H1 (cell line): ENCODE results near the gene TARP.
"Not testable (repeated sequence)": the region's sequence is repeated elsewhere in the genome, so short reads cannot be mapped to it uniquely, and the experiment has no call there.

Experiments used
- CTCF ChIA-PET: fragments of 300-600 bp; sonication (Branson Sonifier 250); formaldehyde crosslinking; loops from one replicate; lab custom pipeline; 2021; ENCODE audit not compliant: partially characterized antibody; lab: Charles Lee
- POLR2A ChIA-PET: fragments of 300-600 bp; sonication (Branson Sonifier 250); formaldehyde crosslinking; loops from one replicate; lab custom pipeline; 2021; ENCODE audit warnings: inconsistent platforms; ENCODE audit not compliant: partially characterized antibody; lab: Charles Lee
- DNase-seq, 2 experiments: peaks; one replicate each; pipeline versions ENCODE4 v3.0.0 to v3.0.0-alpha.2; 2010 to 2022; ENCODE audit warnings: low spot score in 2 of 2, low read depth in 1 of 2, mixed read lengths in 1 of 2
- FAIRE-seq: peaks from 2 replicates; lab custom pipeline; 2011; peaks lifted over from hg19 to GRCh38; lab: Jason Lieb, UNC
- H2AFZ ChIP-seq: 2 replicates; pipeline ENCODE4 v1.8.1; 2012; ENCODE audit warnings: low read length, inconsistent platforms
- H2AK5ac ChIP-seq: 2 replicates; pipeline ENCODE4 v1.6.1; 2013; ENCODE audit warnings: low read depth, low read length
- H2BK120ac ChIP-seq: replicated peaks from 2 replicates; pipeline ENCODE3; 2013; ENCODE audit warnings: low read depth, low read length, inconsistent platforms
- H2BK12ac ChIP-seq: 2 replicates; pipeline ENCODE4 v1.6.1; 2013; ENCODE audit warnings: low read depth, low read length
- H2BK15ac ChIP-seq: 2 replicates; pipeline ENCODE4 v1.6.1; 2013; ENCODE audit warnings: low read length
- H2BK20ac ChIP-seq: 2 replicates; pipeline ENCODE4 v1.6.1; 2013; ENCODE audit warnings: low read length
- H2BK5ac ChIP-seq: 2 replicates; pipeline ENCODE4 v1.6.1; 2013; ENCODE audit warnings: low read depth, low read length
- H3K14ac ChIP-seq: 2 replicates; pipeline ENCODE4 v1.6.1; 2013; ENCODE audit warnings: inconsistent platforms; ENCODE audit not compliant: insufficient read length
- H3K18ac ChIP-seq: 2 replicates; pipeline ENCODE4 v1.6.1; 2013; ENCODE audit warnings: low read length; ENCODE audit errors: extremely low read depth
- H3K23ac ChIP-seq: 2 replicates; pipeline ENCODE4 v1.6.1; 2013; ENCODE audit warnings: inconsistent platforms; ENCODE audit not compliant: insufficient read length
- H3K23me2 ChIP-seq: 2 replicates; pipeline ENCODE4 v1.6.1; 2013; ENCODE audit warnings: low read depth, low read length
- H3K27ac ChIP-seq: 2 replicates; pipeline ENCODE4 v1.6.1; 2011; ENCODE audit warnings: low read depth, low read length, inconsistent platforms
- H3K27me3 ChIP-seq, 4 experiments: replicated peaks in 1 of 4; 1 replicate in 1 of 4; 2 replicates in 3 of 4; pipeline versions ENCODE4 v1.6.1 to v1.8.1; 2011 to 2013; ENCODE audit warnings: low read length in 3 of 4, mild to moderate bottlenecking in 3 of 4, inconsistent platforms in 2 of 4, mixed read lengths in 2 of 4, moderate library complexity in 1 of 4; ENCODE audit not compliant: control insufficient read depth in 3 of 4, insufficient read depth in 3 of 4; ENCODE audit errors: extremely low read depth in 1 of 4
- H3K36me3 ChIP-seq, 4 experiments: 2 replicates each; pipeline versions ENCODE4 v1.6.1 to v1.8.1; 2011 to 2013; ENCODE audit warnings: mild to moderate bottlenecking in 4 of 4, low read length in 3 of 4, moderate library complexity in 2 of 4, control low read depth in 1 of 4, inconsistent platforms in 1 of 4; ENCODE audit not compliant: insufficient read depth in 4 of 4, control insufficient read depth in 2 of 4
- H3K4ac ChIP-seq: replicated peaks from 2 replicates; pipeline ENCODE3; 2013; ENCODE audit warnings: low read length, low read depth, mixed read lengths, inconsistent platforms; ENCODE audit not compliant: insufficient read length
- H3K4me1 ChIP-seq, 4 experiments: replicated peaks in 1 of 4; 1 replicate in 1 of 4; 2 replicates in 3 of 4; pipeline versions ENCODE4 v1.6.1 to v1.8.1; 2011 to 2013; ENCODE audit warnings: low read length in 3 of 4, inconsistent platforms in 2 of 4, mixed read lengths in 1 of 4; ENCODE audit not compliant: insufficient read depth in 4 of 4, control insufficient read depth in 3 of 4
- H3K4me2 ChIP-seq, 2 experiments: 2 replicates each; pipeline versions ENCODE4 v1.6.1 to v1.8.1; 2011 to 2013; ENCODE audit warnings: low read depth in 2 of 2, low read length in 2 of 2, control low read depth in 1 of 2, inconsistent platforms in 1 of 2, mild to moderate bottlenecking in 1 of 2; ENCODE audit not compliant: insufficient read depth in 1 of 2
- H3K4me3 ChIP-seq, 4 experiments: fragments of 200-600, 300-600 bp in 1 of 4; sonication (generic), shearing (Covaris generic), sonication (Bioruptor Twin) in 1 of 4; 2 replicates each; pipeline versions ENCODE4 v1.5.1 to v1.8.1; 2011 to 2016; ENCODE audit warnings: low read length in 4 of 4, low read depth in 3 of 4, control low read depth in 2 of 4, inconsistent platforms in 2 of 4, mild to moderate bottlenecking in 2 of 4, mixed read lengths in 1 of 4, moderate library complexity in 1 of 4; ENCODE audit not compliant: insufficient read depth in 2 of 4; ENCODE audit errors: extremely low read depth in 1 of 4
- H3K56ac ChIP-seq: replicated peaks from 2 replicates; pipeline ENCODE3; 2013; ENCODE audit warnings: low read depth, mild to moderate bottlenecking, mixed read lengths, low read length, inconsistent platforms; ENCODE audit not compliant: insufficient read length
- H3K79me1 ChIP-seq: 2 replicates; pipeline ENCODE4 v1.6.1; 2013; ENCODE audit warnings: low read depth, low read length, control low read depth
- H3K79me2 ChIP-seq, 2 experiments: 2 replicates each; pipeline versions ENCODE4 v1.6.1 to v1.8.1; 2012 to 2013; ENCODE audit warnings: low read length in 2 of 2, mild to moderate bottlenecking in 2 of 2, inconsistent platforms in 1 of 2; ENCODE audit not compliant: insufficient read depth in 2 of 2, control insufficient read depth in 1 of 2
- H3K9ac ChIP-seq, 4 experiments: replicated peaks in 1 of 4; 1 replicate in 1 of 4; 2 replicates in 3 of 4; pipeline versions ENCODE4 v1.6.1 to v1.8.1; 2011 to 2013; ENCODE audit warnings: low read depth in 3 of 4, low read length in 3 of 4, control low read depth in 2 of 4, mild to moderate bottlenecking in 2 of 4, moderate library complexity in 2 of 4, inconsistent platforms in 1 of 4; ENCODE audit errors: extremely low read depth in 1 of 4
- H3K9me3 ChIP-seq, 2 experiments: 2 replicates each; pipeline versions ENCODE4 v1.6.1 to v1.8.1; 2012 to 2013; ENCODE audit warnings: mild to moderate bottlenecking in 2 of 2, moderate library complexity in 2 of 2, control low read depth in 1 of 2, inconsistent platforms in 1 of 2, low read depth in 1 of 2, low read length in 1 of 2, mixed read lengths in 1 of 2; ENCODE audit not compliant: insufficient read depth in 2 of 2
- H4K20me1 ChIP-seq, 2 experiments: replicated peaks in 1 of 2; 2 replicates each; pipeline versions ENCODE3 to v1.8.1; 2011 to 2013; ENCODE audit warnings: inconsistent platforms in 2 of 2, low read length in 2 of 2, mild to moderate bottlenecking in 1 of 2; ENCODE audit not compliant: insufficient read depth in 2 of 2, control insufficient read depth in 1 of 2
- H4K5ac ChIP-seq: 2 replicates; pipeline ENCODE4 v1.6.1; 2013; ENCODE audit warnings: low read length, low read depth, mixed read lengths, inconsistent platforms; ENCODE audit not compliant: insufficient read length
- H4K8ac ChIP-seq: 2 replicates; pipeline ENCODE4 v1.8.0; 2013; ENCODE audit warnings: mild to moderate bottlenecking, moderate library complexity, low read length, inconsistent platforms; ENCODE audit not compliant: insufficient read depth; ENCODE audit errors: extremely low read depth
- H4K91ac ChIP-seq: replicated peaks from 2 replicates; pipeline ENCODE3; 2013; ENCODE audit warnings: low read length, mixed read lengths, inconsistent platforms; ENCODE audit not compliant: insufficient read length
- WGBS, 2 experiments: shearing (Covaris generic) in 1 of 2; methylation state at CpG; one replicate each; pipeline versions ENCODE4 v1.1.6 to v1.1.7; 2013 to 2015; ENCODE audit warnings: low lambda C conversion rate in 2 of 2, mixed read lengths in 2 of 2, inconsistent platforms in 1 of 2, low coverage in 1 of 2, missing lambda C conversion rate in 1 of 2; ENCODE audit not compliant: insufficient replicate concordance in 2 of 2, insufficient coverage in 1 of 2, insufficient read length in 1 of 2; ENCODE audit errors: extremely low coverage in 1 of 2, missing lambda C conversion rate in 1 of 2; 5-methylcytosine and 5-hydroxymethylcytosine counted together

The TARP gene

DNA sequence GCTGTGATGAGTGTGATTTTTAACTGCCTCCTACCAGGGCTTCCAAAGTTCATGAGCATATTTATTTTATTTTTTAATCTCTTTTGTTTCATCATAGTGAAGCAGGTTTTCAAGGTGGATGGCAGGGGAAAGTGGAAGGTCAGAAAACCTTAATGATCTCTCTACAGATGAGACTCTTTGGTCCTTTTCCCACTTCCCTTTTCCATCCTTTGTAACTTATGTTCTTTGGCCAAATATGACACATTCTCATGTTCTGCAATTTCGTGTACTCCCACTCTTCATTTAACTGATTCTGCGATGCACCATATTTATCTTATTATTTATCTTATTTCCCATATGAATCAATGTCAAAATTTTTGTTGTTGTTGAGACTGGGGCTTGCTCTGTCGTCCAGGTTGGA lies 7.5 kb downstream of the TARP start:
- H4K5ac ChIP-seq, FAIRE-seq, H3K23ac ChIP-seq, H3K4me3 ChIP-seq, H3K9ac ChIP-seq, H3K56ac ChIP-seq, DNase-seq, H3K23me2 ChIP-seq, H3K4me2 ChIP-seq, H3K18ac ChIP-seq, H4K20me1 ChIP-seq, H3K4me1 ChIP-seq, H4K91ac ChIP-seq, H3K79me1 ChIP-seq, H2BK120ac ChIP-seq, H2BK15ac ChIP-seq, H3K36me3 ChIP-seq, CTCF ChIA-PET, H2BK5ac ChIP-seq, POLR2A ChIA-PET, H3K79me2 ChIP-seq, H3K27ac ChIP-seq, H4K8ac ChIP-seq, H3K27me3 ChIP-seq, H2AFZ ChIP-seq, H3K14ac ChIP-seq, H2BK20ac ChIP-seq, H3K4ac ChIP-seq, H2BK12ac ChIP-seq, H3K9me3 ChIP-seq, H2AK5ac ChIP-seq: not testable (repeated sequence)
- WGBS, 2 experiments: 80% methylated on average over 3 of the region's 3 CpGs; no CpG with 5 or more reads in 1 of the 2 experiments

DNA sequence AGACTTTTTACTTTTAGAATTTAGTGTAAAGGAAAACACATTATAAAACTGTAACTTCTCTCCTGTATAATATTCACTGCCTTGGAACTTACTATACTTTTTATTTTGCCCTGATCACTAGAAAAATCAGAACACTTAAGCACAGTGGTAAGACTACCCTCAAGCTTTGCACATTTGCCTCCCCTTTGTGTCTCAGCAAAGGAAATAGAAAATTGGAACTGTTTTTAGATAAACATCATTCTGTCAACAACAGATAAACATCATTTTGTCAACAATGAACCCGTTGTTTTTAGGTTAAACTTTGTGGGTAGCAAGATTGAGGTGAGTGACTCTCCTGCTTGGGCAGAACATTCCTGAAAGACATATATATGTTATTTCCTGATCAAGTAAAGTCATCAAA lies 8.8 kb downstream of the TARP start:
- H3K27ac ChIP-seq, H3K9me3 ChIP-seq, H3K23me2 ChIP-seq, DNase-seq, H2BK120ac ChIP-seq, H2BK15ac ChIP-seq, H4K5ac ChIP-seq, H2AK5ac ChIP-seq, H4K8ac ChIP-seq, H3K36me3 ChIP-seq, H4K20me1 ChIP-seq, H3K4me2 ChIP-seq, H3K23ac ChIP-seq, POLR2A ChIA-PET, H3K27me3 ChIP-seq, H3K56ac ChIP-seq, H3K79me2 ChIP-seq, H4K91ac ChIP-seq, H2BK5ac ChIP-seq, H3K4me1 ChIP-seq, H3K4me3 ChIP-seq, H3K79me1 ChIP-seq, H3K18ac ChIP-seq, H2BK12ac ChIP-seq, H3K4ac ChIP-seq, H3K9ac ChIP-seq, H2AFZ ChIP-seq, H3K14ac ChIP-seq, H2BK20ac ChIP-seq: not testable (repeated sequence)
- 94% methylated on average over 1 of the region's 1 CpG; no CpG with 5 or more reads in 1 of the 2 experiments for WGBS, 2 experiments
- CTCF ChIA-PET: interaction anchor here (0.7 kb wide), 1 partner anchor 1562 kb away, joined by 3 read pairs; no protein-coding TSS in a partner anchor
- FAIRE-seq: peak; percentile 13
